Loucy (cell line): ENCODE data around the gene DMAP1.

Experiments used
- CTCF ChIP-seq: fragments of 200-600 bp; sonication (generic); conservative IDR thresholded peaks from 2 replicates; pipeline ENCODE4 v1.5.1; 2014; ENCODE audit warnings: mild to moderate bottlenecking, antibody characterized with exemption, low read length
- EZH2phosphoT487 ChIP-seq: fragments of 200-600 bp; IDR thresholded peaks from 2 replicates; pipeline ENCODE4 v1.6.1; 2018; ENCODE audit warnings: antibody characterized with exemption, mild to moderate bottlenecking, moderate library complexity, borderline replicate concordance

- TF ChIP-seq CTCF = no peak
- no peak for TF ChIP-seq EZH2phosphoT487
These were observed 14.9 kb downstream of the DMAP1 start for GRCh38 chr1:44228218-44228617.
